ENCODE results near the gene RAE1.
"Not testable (repeated sequence)": the region's sequence is repeated elsewhere in the genome, so short reads cannot be mapped to it uniquely, and the experiment has no call there.

Gene RAE1

GRCh38 chr20:57415771-57416170 is 64.7 kb downstream of the RAE1 start:
- DNase-seq (ENCODE audit: low read depth): no peak

DNA sequence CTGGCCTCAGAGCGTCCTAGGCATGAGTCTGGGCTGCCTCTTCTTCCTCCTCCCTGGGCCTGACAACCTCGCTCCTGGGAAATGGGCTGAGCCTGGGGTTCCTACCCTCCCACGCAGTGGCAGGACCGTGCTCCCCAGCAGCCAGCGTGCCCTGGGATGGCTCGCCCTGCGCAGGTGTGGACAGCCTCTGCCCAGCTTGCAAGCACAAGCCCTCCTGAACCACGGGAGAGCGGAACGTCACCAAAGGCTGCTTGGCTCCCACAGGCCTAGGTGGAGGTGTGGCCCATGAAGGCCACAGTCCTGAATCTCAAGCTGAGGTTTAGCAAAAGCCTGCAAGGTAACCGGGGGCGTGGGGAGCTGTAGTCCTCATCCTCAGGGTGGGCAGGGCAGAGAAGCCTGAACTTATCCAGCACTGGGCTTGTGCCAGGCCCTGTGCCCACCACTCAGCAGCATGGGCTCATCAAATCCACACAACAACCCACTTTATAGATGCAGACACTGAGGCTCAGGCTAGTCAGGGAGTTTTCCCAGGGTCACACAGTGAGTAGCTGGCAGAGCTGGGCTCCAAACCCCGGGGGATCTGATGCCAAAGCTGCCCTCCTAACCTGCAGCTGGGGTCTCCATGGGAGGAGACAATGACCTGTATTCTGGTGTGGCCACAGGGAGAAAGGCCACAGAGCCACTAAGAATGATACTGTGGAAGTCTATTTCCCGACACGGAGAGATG is 65.4 kb downstream of the RAE1 start:
- no peak for DNase-seq (ENCODE audit: low read depth)

GRCh38 chr20:57417051-57417689 is 66.1 kb downstream of the RAE1 start:
- DNase-seq (ENCODE audit: low read depth): no peak

DNA sequence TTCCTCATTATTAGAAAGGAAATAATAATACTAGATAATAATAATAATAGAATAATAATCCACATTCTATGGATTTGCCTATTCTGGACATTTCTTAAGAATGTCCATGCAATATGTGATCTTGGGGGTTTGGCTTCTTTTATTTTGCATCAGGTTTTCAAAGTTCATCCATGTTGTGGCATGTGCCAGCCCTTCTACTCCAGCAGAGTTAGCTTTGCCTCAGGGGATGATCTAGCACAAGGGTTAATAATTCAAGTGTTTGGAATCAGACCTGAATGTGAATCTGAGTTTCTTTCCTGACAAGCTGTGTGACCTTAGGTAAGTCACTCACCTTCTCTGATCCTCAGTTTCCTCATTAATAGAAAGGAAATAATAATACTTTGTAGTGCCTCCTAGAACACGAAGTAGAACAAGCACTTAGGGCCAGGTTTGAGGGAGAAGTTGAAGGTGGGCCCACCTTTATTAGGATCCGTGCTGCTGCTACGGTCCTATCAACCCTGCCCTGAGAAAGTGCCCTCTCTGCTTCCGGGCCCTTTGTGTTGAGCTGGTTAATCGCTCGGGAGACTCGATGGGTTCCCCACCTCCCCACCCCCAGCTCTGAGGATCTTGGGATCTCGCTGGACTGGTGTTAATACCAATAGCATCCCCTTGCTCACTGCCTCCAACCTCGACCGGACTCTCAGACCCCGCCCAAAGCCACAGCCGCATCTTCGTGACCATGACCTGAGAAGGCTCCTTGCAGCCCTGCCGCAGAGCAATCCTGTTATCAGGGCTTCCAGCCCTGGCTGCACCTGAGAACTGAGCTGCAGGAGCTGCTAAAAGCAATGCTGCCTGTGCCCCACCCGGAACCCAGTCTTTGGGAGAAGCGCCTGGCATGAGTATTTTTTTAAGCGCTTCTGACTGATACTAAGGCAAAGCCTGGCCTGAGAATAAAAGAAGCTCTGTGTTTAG is 67.0 kb downstream of the RAE1 start:
- DNase-seq (ENCODE audit: low read depth): no peak

- not testable (repeated sequence) for DNase-seq (ENCODE audit: low read depth)
Measured at GRCh38 chr20:57419479-57419878, 68.4 kb downstream of the RAE1 start.

- no peak for DNase-seq (ENCODE audit: low read depth)
Measured at GRCh38 chr20:57420571-57421252, 69.7 kb downstream of the RAE1 start.

GRCh38 chr20:57421253-57422220 is 70.5 kb downstream of the RAE1 start:
- no peak for DNase-seq (ENCODE audit: low read depth)

GRCh38 chr20:57422254-57422653 is 71.2 kb downstream of the RAE1 start:
- DNase-seq (ENCODE audit: low read depth): no peak

DNA sequence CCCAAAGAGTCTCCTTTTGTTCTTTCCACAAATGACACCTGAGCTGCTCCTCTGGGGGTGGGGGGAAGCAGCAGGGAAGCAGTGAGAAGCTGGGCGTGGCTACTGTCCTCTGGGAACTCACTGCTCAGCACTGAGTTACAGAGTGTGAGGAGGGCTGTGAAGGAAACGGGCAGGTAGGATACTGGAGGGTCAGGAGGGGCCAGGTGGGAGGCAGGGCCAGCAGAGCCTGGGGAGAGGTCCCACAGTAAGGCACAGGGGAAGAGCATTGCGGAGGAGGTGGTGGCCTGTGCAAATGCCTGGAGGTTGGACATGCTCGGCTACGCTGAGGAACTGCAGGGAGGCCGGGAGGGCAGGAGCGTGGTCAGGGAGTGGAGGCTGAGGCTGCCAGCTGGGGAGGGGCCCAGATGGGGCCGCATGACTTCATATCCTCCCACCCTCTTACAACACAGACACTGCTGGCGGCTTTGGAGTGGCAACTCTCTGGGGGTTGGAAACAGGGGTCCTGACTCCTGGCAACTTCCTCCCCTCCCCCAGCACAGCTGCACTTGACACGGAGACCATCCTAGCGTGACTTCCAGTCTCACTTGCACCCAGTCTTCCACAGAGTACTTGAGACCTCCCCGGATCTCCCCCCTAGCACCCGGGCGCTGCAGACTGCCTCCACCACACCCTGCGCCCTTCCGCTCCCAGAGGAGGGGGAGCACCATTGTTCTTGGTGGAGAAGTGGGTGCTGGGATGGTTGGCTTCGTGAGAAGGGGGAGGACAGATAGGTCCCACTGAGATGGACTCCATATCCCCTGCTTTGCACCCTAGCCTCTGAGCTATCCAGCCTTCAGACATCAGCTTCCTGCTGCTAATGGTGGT is 74.3 kb downstream of the RAE1 start:
- no peak for DNase-seq (ENCODE audit: low read depth)

DNA sequence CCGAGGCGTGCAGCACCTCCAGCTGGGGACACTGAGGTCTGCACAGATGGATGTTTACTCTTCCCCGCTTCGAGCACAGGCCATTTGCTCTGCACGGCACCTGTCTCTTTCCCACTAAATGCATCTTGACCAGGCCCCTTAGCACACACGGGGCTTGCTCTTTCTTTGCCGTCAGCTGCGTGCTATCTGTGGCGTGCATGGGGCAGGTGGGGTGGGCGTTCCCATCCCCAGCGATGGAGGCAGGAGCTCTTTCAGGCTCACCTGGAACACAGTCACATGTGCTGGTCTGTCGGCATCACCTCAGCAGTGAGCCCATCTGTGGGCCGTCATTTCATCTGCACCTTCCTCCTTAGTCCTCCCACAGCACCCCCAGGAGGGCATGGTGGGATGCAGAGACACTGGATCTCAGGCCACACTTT is 75.2 kb downstream of the RAE1 start:
- DNase-seq (ENCODE audit: low read depth): no peak

GRCh38 chr20:57426831-57427230 is 75.8 kb downstream of the RAE1 start:
- DNase-seq (ENCODE audit: low read depth): no peak

- DNase-seq (ENCODE audit: low read depth): no peak
Measured at GRCh38 chr20:57428324-57429158, 77.5 kb downstream of the RAE1 start.
